ENCODE results near the gene TACR1.

- TF ChIP-seq POLR2AphosphoS5 (IDR thresholded peaks at IDR 0.05), result no peak
- TF ChIP-seq CTCF (IDR thresholded peaks at IDR 0.05), result no peak
- TF ChIP-seq POLR2A (IDR thresholded peaks at IDR 0.05), result no peak
Observed at GRCh38 chr2:75162259-75162658, 37.1 kb downstream of the TACR1 start.

Data from breast epithelium (tissue), 3 donors.